NCI-H1092 (cell line): ENCODE measurements around the gene CYP8B1.
A peak's percentile ranks its signal among the peaks of the same experiment; 100 is the strongest.

Experiments
- DNase-seq: peaks from one replicate; lab custom pipeline; 2025; lab: John Stamatoyannopoulos, UW

CYP8B1 gene

GRCh38 chr3:42875325-42876151 lies at the start of gene CYP8B1:
Gene CYP8B1 (minus strand): TSS chr3:42875879. CDS start chr3:42875816, 63 bp downstream.
- DNase-seq = no peak

- DNase-seq = no peak
These were observed 47.9 kb upstream of the CYP8B1 start for GRCh38 chr3:42923606-42924005.

GRCh38 chr3:42914771-42915515 lies 39.3 kb upstream of the CYP8B1 start:
- no peak for DNase-seq

- no peak for DNase-seq
These were observed 35.9 kb upstream of the CYP8B1 start for GRCh38 chr3:42911551-42911950.

GRCh38 chr3:42908675-42909074 lies 33.0 kb upstream of the CYP8B1 start:
- no peak for DNase-seq

GRCh38 chr3:42906848-42907183 lies 31.1 kb upstream of the CYP8B1 start:
- no peak for DNase-seq

GRCh38 chr3:42906070-42906847 lies 30.6 kb upstream of the CYP8B1 start, which contains the start of gene ZNF662:
Gene ZNF662 (plus strand): TSS chr3:42906142. CDS start chr3:42908115, 1,973 bp downstream.
- DNase-seq = peak; percentile 37

GRCh38 chr3:42905740-42906069 lies 30.0 kb upstream of the CYP8B1 start:
- DNase-seq = no peak

- no peak for DNase-seq
These were observed 28.4 kb upstream of the CYP8B1 start for GRCh38 chr3:42904076-42904475.

- no peak for DNase-seq
These were observed 26.6 kb upstream of the CYP8B1 start for GRCh38 chr3:42902257-42902656.

- no peak for DNase-seq
These were observed 25.4 kb upstream of the CYP8B1 start for GRCh38 chr3:42901073-42901415.

- DNase-seq = no peak
These were observed 24.8 kb upstream of the CYP8B1 start for GRCh38 chr3:42900226-42901072.

- no peak for DNase-seq
These were observed 23.4 kb upstream of the CYP8B1 start for GRCh38 chr3:42898896-42899675.

- no peak for DNase-seq
These were observed 19.8 kb upstream of the CYP8B1 start for GRCh38 chr3:42895580-42895868.

GRCh38 chr3:42894698-42895579 lies 19.3 kb upstream of the CYP8B1 start:
- DNase-seq = no peak

- DNase-seq = no peak
These were observed 17.1 kb upstream of the CYP8B1 start for GRCh38 chr3:42892807-42893206.

- no peak for DNase-seq
These were observed 16.5 kb upstream of the CYP8B1 start for GRCh38 chr3:42892169-42892568.

- DNase-seq = no peak
These were observed 15.4 kb upstream of the CYP8B1 start for GRCh38 chr3:42891042-42891441.

GRCh38 chr3:42887084-42887483 lies 11.4 kb upstream of the CYP8B1 start:
- DNase-seq = no peak

- DNase-seq = no peak
These were observed 10.7 kb upstream of the CYP8B1 start for GRCh38 chr3:42886294-42886822.
